GM19025 (cell line): ENCODE measurements around the gene TCF15.
A peak's percentile ranks its signal among the peaks of the same experiment; 100 is the strongest.

ENCODE experiments used
- ATAC-seq: cut with Tn5 transposase; IDR thresholded peaks from one replicate; pipeline ENCODE4 v1.9.1; 2021; ENCODE audit warnings: mild to moderate bottlenecking, low read depth, moderate library complexity; ENCODE audit not compliant: unreplicated experiment

Gene TCF15

GRCh38 chr20:610130-611046 is at the start of gene TCF15:
Gene TCF15, minus strand, starts transcription at chr20:610309. Its CDS starts 72 bp downstream, at chr20:610237.
- no peak for ATAC-seq

- no peak for ATAC-seq
Observed at GRCh38 chr20:658731-659291, 48.7 kb upstream of the TCF15 start.

- ATAC-seq: no peak
Observed at GRCh38 chr20:658202-658601, 48.1 kb upstream of the TCF15 start.

GRCh38 chr20:655726-656624 is 45.9 kb upstream of the TCF15 start:
- ATAC-seq: no peak

- no peak for ATAC-seq
Observed at GRCh38 chr20:654417-654750, 44.3 kb upstream of the TCF15 start.

- ATAC-seq: no peak
Observed at GRCh38 chr20:653590-654416, 43.7 kb upstream of the TCF15 start.

GRCh38 chr20:653110-653589 is 43.0 kb upstream of the TCF15 start, which contains the start of gene SRXN1:
Gene SRXN1, minus strand, starts transcription at chr20:653200. Its CDS starts 15 bp downstream, at chr20:653185.
- peak; percentile 92 for ATAC-seq

- peak; percentile 7 for ATAC-seq
Observed at GRCh38 chr20:652615-653109, 42.6 kb upstream of the TCF15 start.

GRCh38 chr20:651713-652614 is 41.9 kb upstream of the TCF15 start:
- ATAC-seq: no peak

GRCh38 chr20:650954-651353 is 40.8 kb upstream of the TCF15 start:
- no peak for ATAC-seq

- no peak for ATAC-seq
Observed at GRCh38 chr20:650281-650680, 40.2 kb upstream of the TCF15 start.

- ATAC-seq: no peak
Observed at GRCh38 chr20:647479-648019, 37.4 kb upstream of the TCF15 start.

GRCh38 chr20:646868-647233 is 36.7 kb upstream of the TCF15 start:
- ATAC-seq: no peak

- ATAC-seq: no peak
Observed at GRCh38 chr20:646107-646867, 36.2 kb upstream of the TCF15 start.

GRCh38 chr20:645318-646106 is 35.4 kb upstream of the TCF15 start:
- no peak for ATAC-seq

GRCh38 chr20:644692-645317 is 34.7 kb upstream of the TCF15 start:
- no peak for ATAC-seq
